ENCODE results near the gene EPS8. TPM values are rescaled to one million over a fixed set of nuclear protein-coding genes. Genes with fewer than 3 reads are reported as not detected.

EPS8 gene
- total and polyA plus RNA-seq, 2 experiments from 2014 or later = 43.1 to 83.2 TPM

DNA sequence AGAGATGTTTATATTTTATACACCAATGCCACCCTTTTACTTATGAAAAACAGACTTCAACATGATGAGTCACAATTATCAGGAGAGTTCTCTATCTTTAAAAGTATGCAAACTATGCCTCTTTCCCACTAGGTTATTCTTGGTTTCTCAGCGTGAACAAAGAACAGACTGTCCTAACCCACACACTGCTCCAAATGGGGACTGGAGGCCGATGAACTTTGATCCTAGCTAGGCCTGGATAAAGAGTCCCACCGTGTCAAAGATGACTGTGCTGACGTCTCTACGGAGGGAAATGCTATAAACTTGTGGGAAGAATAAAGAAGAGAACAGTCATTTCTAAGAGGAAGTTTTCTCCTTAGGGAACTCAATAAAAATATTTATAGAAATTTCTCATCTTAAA, 160.1 kb downstream of the EPS8 start:
- peak; percentile 74 for DNase-seq (ENCODE audit: low spot score)
- no peak overlapping the region for H2AFZ ChIP-seq
- peaks cover 28% of the 10 kb centered on the region for H3K4me1 ChIP-seq (ENCODE audit: insufficient read depth)
- no peaks in the 10 kb centered on the region for H4K20me1 ChIP-seq (ENCODE audit: insufficient read depth, poor library complexity, severe bottlenecking)
- no peaks in the 10 kb centered on the region for H3K27me3 ChIP-seq
- H3K4me3 ChIP-seq = no peak overlapping the region
- peak overlapping the region; percentile 38 for H3K4me2 ChIP-seq
- no peaks in the 10 kb centered on the region for H3K79me2 ChIP-seq
- no peaks in the 10 kb centered on the region for H3K36me3 ChIP-seq (replicated peaks; ENCODE audit: insufficient read depth, low read depth)
- TF ChIP-seq EZH2 (IDR thresholded peaks at IDR 0.05; ENCODE audit: borderline replicate concordance) (no peak), EZH2phosphoT487 (IDR thresholded peaks at IDR 0.05; ENCODE audit: low read depth, severe bottlenecking, unreplicated experiment) (no peak)
- TF ChIP-seq, protein P1, sequence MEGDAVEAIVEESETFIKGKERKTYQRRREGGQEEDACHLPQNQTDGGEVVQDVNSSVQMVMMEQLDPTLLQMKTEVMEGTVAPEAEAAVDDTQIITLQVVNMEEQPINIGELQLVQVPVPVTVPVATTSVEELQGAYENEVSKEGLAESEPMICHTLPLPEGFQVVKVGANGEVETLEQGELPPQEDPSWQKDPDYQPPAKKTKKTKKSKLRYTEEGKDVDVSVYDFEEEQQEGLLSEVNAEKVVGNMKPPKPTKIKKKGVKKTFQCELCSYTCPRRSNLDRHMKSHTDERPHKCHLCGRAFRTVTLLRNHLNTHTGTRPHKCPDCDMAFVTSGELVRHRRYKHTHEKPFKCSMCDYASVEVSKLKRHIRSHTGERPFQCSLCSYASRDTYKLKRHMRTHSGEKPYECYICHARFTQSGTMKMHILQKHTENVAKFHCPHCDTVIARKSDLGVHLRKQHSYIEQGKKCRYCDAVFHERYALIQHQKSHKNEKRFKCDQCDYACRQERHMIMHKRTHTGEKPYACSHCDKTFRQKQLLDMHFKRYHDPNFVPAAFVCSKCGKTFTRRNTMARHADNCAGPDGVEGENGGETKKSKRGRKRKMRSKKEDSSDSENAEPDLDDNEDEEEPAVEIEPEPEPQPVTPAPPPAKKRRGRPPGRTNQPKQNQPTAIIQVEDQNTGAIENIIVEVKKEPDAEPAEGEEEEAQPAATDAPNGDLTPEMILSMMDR (IDR thresholded peaks at IDR 0.05; ENCODE audit: poor library complexity) = no peak
- no peaks in the 10 kb centered on the region for H3K9me3 ChIP-seq (ENCODE audit: low read depth)
- peak overlapping the region; percentile 93 for H3K27ac ChIP-seq
- no peaks in the 10 kb centered on the region for H3K9me2 ChIP-seq (replicated peaks; ENCODE audit: insufficient read depth)
- WGBS (ENCODE audit: low lambda C conversion rate, missing lambda C conversion rate) = 5% methylated on average over 5 of the region's 5 CpGs

DNA sequence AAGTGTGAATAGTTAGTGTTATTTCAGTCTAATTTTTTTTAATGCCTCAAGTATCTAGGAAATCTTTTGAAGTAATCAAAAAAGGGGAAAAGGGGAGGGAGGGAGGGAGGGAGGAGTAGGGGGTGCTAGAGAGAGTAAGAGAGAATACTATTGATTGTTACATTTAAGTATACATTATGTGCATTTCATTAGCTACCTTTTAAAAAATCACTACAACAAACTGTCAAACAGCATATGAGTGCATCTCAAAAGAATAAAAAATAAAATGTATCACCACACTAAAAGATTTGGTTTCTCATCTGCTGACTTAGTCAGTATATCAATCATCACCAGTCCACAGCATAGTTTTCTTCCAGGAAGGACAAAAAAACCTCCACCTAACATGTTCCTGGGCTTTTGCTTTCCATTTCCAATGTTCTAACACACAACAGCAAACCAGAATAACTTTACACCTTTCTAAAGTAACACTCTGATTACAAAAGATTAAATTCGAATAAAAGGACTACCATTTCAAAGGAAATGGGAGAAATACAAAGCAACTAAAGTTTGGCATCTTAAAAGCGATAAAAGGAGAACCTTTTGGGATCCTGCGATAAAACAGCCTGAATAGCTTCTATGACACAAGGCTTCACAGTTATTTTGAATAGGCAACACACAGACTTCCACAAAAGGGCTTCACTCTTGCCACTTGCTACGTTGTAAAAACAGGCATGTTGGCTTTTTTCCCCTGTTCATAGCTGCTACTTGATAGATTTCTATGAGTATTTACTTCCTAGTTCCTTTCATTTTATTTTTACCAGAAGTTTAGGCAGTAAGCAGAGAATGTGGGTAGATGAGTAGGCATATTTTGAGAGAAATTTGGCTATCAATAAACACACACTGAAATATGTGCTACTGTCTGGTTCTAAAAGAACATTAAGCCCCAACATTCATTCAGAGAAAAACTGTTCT, 160.9 kb downstream of the EPS8 start:
- 62% methylated on average over 4 of the region's 4 CpGs for WGBS (ENCODE audit: low lambda C conversion rate, missing lambda C conversion rate)
- Histone ChIP-seq H3K27ac (peak overlapping the region; percentile 93), H2AFZ (peak overlapping the region; percentile 12), H4K20me1 (ENCODE audit: insufficient read depth, poor library complexity, severe bottlenecking) (no peaks in the 10 kb centered on the region), H3K36me3 (replicated peaks; ENCODE audit: insufficient read depth, low read depth) (no peaks in the 10 kb centered on the region), H3K4me3 (no peak overlapping the region), H3K9me2 (replicated peaks; ENCODE audit: insufficient read depth) (no peaks in the 10 kb centered on the region), H3K79me2 (no peaks in the 10 kb centered on the region), H3K27me3 (no peaks in the 10 kb centered on the region), H3K4me1 (ENCODE audit: insufficient read depth) (peaks cover 28% of the 10 kb centered on the region), H3K9me3 (ENCODE audit: low read depth) (no peaks in the 10 kb centered on the region), H3K4me2 (peak overlapping the region; percentile 26)
- peak; percentile 13 for DNase-seq (ENCODE audit: low spot score)
- TF ChIP-seq EZH2 (IDR thresholded peaks at IDR 0.05; ENCODE audit: borderline replicate concordance) (no peak), EZH2phosphoT487 (IDR thresholded peaks at IDR 0.05; ENCODE audit: low read depth, severe bottlenecking, unreplicated experiment) (no peak)
- TF ChIP-seq, protein P1 (IDR thresholded peaks at IDR 0.05; ENCODE audit: poor library complexity) = no peak

DNA sequence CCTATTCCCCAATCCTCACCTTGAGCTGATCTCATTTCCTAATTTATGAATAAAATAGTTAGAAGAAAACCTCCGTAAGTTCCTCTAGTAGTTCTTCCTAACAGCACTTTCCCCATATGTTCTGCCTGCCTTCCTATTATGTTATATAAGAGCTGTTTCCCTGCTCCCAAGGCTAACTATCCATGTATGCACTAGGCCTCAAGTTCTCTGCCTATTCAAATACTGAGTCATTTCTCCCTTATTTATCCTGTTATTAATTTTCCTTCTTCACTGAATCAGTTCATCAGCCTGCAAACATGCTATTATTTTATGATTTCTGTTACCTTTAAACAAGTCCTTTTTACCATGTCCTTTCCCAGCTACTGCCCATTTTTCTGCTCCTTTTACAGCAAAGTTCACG, 164.1 kb downstream of the EPS8 start:
- no peak for DNase-seq (ENCODE audit: low spot score)
- WGBS (ENCODE audit: low lambda C conversion rate, missing lambda C conversion rate) = 98% methylated on average over 2 of the region's 2 CpGs
- no peak for TF ChIP-seq EZH2phosphoT487 (IDR thresholded peaks at IDR 0.05; ENCODE audit: low read depth, severe bottlenecking, unreplicated experiment)
- no peak for TF ChIP-seq EZH2 (IDR thresholded peaks at IDR 0.05; ENCODE audit: borderline replicate concordance)
- TF ChIP-seq, protein P1 (IDR thresholded peaks at IDR 0.05; ENCODE audit: poor library complexity) = no peak
- Histone ChIP-seq H2AFZ (no peak overlapping the region), H3K4me2 (no peak overlapping the region), H3K27ac (no peak overlapping the region), H4K20me1 (ENCODE audit: insufficient read depth, poor library complexity, severe bottlenecking) (no peaks in the 10 kb centered on the region), H3K4me1 (ENCODE audit: insufficient read depth) (peaks cover 33% of the 10 kb centered on the region), H3K4me3 (no peak overlapping the region), H3K9me2 (replicated peaks; ENCODE audit: insufficient read depth) (no peaks in the 10 kb centered on the region), H3K79me2 (no peaks in the 10 kb centered on the region), H3K36me3 (replicated peaks; ENCODE audit: insufficient read depth, low read depth) (no peaks in the 10 kb centered on the region), H3K27me3 (no peaks in the 10 kb centered on the region), H3K9me3 (ENCODE audit: low read depth) (no peaks in the 10 kb centered on the region)
